ENCODE measurements around the gene GSC2. TPM values are rescaled to one million over a fixed set of nuclear protein-coding genes. Genes with fewer than 3 reads are reported as not detected.

GSC2 gene
- total and polyA plus RNA-seq, 9 of the 15 experiments (the other 6 are each of a cell fraction or from before 2014, with no cell fraction given) = not detected

DNA sequence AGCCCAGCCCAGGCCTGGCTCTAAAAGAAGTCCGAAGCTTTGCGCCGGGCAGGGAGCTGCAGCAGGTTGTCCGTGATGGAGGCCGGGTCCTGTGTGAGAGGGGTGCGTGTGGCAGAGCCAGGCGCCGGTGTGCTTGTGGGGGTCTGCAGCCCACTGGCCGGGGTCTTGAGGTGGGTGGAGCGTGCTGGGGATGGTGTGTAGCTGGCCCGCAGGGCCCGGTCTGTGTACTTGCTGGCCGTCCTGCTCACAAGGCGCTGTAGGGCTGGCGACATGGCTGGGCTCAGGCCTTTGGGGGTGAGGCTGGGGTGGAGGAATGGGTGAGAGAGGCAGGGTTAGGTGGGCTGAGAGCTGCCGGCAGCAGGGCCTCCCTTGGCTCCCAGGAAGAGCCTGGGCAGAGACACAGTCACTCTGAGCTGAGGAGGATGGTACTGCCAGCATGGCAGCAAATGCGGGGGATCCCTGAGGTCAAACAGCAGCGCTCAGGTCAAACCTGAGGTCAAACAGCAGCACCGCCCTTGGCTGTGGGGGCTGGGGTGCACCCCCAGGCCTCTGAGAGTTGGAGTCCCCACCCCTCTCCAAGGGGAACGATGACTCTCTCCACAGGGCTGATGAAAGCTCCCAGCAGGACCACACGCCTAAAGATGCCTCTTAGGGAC, 15.8 kb downstream of the GSC2 start (continued):
- TF ChIP-seq MYBL2 (IDR thresholded peaks at IDR 0.05; ENCODE audit: low read depth) (no peak), MYBL2 (CRISPR knock-in tag; IDR thresholded peaks at IDR 0.05; ENCODE audit: borderline replicate concordance) (no peak), SAP30 (IDR thresholded peaks at IDR 0.05; ENCODE audit: borderline replicate concordance, insufficient read depth, low read depth, low read length, poor library complexity, severe bottlenecking) (no peak), LEF1 (IDR thresholded peaks at IDR 0.05) (no peak), ZFP1 (CRISPR knock-in tag; IDR thresholded peaks at IDR 0.05) (no peak), NCOA1 (IDR thresholded peaks at IDR 0.05; ENCODE audit: low read depth) (no peak), POLR2G (IDR thresholded peaks at IDR 0.05; ENCODE audit: low read depth, low read length) (peak; percentile 70), PCBP1 (IDR thresholded peaks at IDR 0.05; ENCODE audit: low read depth, low read length, poor library complexity, severe bottlenecking) (peak; percentile 56), PTBP1 (IDR thresholded peaks at IDR 0.05; ENCODE audit: low read depth, low read length) (no peak), ZNF133 (CRISPR knock-in tag; IDR thresholded peaks at IDR 0.05) (no peak), GABPA (tag; conservative IDR thresholded peaks at IDR 0.05; ENCODE audit: low read depth) (no peak), SMARCA5 (IDR thresholded peaks at IDR 0.05) (no peak), MECOM (CRISPR knock-in tag; IDR thresholded peaks at IDR 0.05) (no peak)
- TF ChIP-seq, protein P1, sequence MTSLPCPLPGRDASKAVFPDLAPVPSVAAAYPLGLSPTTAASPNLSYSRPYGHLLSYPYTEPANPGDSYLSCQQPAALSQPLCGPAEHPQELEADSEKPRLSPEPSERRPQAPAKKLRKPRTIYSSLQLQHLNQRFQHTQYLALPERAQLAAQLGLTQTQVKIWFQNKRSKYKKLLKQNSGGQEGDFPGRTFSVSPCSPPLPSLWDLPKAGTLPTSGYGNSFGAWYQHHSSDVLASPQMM (CRISPR knock-in tag; IDR thresholded peaks at IDR 0.05) = no peak
- TF ChIP-seq, protein P2, sequence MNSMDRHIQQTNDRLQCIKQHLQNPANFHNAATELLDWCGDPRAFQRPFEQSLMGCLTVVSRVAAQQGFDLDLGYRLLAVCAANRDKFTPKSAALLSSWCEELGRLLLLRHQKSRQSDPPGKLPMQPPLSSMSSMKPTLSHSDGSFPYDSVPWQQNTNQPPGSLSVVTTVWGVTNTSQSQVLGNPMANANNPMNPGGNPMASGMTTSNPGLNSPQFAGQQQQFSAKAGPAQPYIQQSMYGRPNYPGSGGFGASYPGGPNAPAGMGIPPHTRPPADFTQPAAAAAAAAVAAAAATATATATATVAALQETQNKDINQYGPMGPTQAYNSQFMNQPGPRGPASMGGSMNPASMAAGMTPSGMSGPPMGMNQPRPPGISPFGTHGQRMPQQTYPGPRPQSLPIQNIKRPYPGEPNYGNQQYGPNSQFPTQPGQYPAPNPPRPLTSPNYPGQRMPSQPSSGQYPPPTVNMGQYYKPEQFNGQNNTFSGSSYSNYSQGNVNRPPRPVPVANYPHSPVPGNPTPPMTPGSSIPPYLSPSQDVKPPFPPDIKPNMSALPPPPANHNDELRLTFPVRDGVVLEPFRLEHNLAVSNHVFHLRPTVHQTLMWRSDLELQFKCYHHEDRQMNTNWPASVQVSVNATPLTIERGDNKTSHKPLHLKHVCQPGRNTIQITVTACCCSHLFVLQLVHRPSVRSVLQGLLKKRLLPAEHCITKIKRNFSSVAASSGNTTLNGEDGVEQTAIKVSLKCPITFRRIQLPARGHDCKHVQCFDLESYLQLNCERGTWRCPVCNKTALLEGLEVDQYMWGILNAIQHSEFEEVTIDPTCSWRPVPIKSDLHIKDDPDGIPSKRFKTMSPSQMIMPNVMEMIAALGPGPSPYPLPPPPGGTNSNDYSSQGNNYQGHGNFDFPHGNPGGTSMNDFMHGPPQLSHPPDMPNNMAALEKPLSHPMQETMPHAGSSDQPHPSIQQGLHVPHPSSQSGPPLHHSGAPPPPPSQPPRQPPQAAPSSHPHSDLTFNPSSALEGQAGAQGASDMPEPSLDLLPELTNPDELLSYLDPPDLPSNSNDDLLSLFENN (IDR thresholded peaks at IDR 0.05; ENCODE audit: low read depth in 2 of 2, low read length in 2 of 2) = no peak
- TF ChIP-seq, protein P3, sequence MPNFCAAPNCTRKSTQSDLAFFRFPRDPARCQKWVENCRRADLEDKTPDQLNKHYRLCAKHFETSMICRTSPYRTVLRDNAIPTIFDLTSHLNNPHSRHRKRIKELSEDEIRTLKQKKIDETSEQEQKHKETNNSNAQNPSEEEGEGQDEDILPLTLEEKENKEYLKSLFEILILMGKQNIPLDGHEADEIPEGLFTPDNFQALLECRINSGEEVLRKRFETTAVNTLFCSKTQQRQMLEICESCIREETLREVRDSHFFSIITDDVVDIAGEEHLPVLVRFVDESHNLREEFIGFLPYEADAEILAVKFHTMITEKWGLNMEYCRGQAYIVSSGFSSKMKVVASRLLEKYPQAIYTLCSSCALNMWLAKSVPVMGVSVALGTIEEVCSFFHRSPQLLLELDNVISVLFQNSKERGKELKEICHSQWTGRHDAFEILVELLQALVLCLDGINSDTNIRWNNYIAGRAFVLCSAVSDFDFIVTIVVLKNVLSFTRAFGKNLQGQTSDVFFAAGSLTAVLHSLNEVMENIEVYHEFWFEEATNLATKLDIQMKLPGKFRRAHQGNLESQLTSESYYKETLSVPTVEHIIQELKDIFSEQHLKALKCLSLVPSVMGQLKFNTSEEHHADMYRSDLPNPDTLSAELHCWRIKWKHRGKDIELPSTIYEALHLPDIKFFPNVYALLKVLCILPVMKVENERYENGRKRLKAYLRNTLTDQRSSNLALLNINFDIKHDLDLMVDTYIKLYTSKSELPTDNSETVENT (CRISPR knock-in tag; IDR thresholded peaks at IDR 0.05) = 0 out of 2 replicates have a peak, but pooled peaks have one; percentile 9
- TF ChIP-seq, protein P4, sequence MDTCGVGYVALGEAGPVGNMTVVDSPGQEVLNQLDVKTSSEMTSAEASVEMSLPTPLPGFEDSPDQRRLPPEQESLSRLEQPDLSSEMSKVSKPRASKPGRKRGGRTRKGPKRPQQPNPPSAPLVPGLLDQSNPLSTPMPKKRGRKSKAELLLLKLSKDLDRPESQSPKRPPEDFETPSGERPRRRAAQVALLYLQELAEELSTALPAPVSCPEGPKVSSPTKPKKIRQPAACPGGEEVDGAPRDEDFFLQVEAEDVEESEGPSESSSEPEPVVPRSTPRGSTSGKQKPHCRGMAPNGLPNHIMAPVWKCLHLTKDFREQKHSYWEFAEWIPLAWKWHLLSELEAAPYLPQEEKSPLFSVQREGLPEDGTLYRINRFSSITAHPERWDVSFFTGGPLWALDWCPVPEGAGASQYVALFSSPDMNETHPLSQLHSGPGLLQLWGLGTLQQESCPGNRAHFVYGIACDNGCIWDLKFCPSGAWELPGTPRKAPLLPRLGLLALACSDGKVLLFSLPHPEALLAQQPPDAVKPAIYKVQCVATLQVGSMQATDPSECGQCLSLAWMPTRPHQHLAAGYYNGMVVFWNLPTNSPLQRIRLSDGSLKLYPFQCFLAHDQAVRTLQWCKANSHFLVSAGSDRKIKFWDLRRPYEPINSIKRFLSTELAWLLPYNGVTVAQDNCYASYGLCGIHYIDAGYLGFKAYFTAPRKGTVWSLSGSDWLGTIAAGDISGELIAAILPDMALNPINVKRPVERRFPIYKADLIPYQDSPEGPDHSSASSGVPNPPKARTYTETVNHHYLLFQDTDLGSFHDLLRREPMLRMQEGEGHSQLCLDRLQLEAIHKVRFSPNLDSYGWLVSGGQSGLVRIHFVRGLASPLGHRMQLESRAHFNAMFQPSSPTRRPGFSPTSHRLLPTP (IDR thresholded peaks at IDR 0.05; ENCODE audit: borderline replicate concordance, extremely low read depth, insufficient read length) = no peak

Data from K562 (cell line).